ENCODE data around the gene ADCY5. TPM values are rescaled to one million over a fixed set of nuclear protein-coding genes. Genes with fewer than 3 reads are reported as not detected.

ADCY5 gene
- total RNA-seq, 2 donors from 2014 or later: 41.1 to 42.6 TPM

Other genes with a start within 250 kb of the ADCY5 start
- gene SEC22A, start 247.1 kb downstream of the ADCY5 start, total RNA-seq: 10 to 100 TPM; 14.9 to 18.1 TPM
- 10 to 100 TPM; 16.5 to 19.9 TPM for gene HACD2, start 136.0 kb upstream of the ADCY5 start, total RNA-seq

Measured in posterior vena cava (tissue), 2 donors.